Kidney (tissue), 14 donors: ENCODE measurements around the gene SYT7. TPM values are rescaled to one million over a fixed set of nuclear protein-coding genes. Genes with fewer than 3 reads are reported as not detected.

ENCODE experiments used
- DNase-seq, 5 donors: peaks; one replicate each; pipeline ENCODE4 v3.0.0-alpha.2; 2013 to 2020
- FAIRE-seq: peaks from 2 replicates; lab custom pipeline; 2012; peaks lifted over from hg19 to GRCh38; lab: Jason Lieb, UNC
- H3K27ac ChIP-seq, 2 donors: one replicate each; pipeline ENCODE4 v1.7.0; 2013; ENCODE audit warnings: low read depth in 2 of 2, low read length in 2 of 2, inconsistent platforms in 1 of 2
- H3K27me3 ChIP-seq: one replicate; pipeline ENCODE4 v1.7.1; 2013; ENCODE audit warnings: low read length, inconsistent platforms; ENCODE audit not compliant: control insufficient read depth, insufficient read depth
- H3K36me3 ChIP-seq, 3 donors: one replicate each; pipeline versions ENCODE4 v1.7.0 to v1.7.1; 2013; ENCODE audit warnings: low read length in 3 of 3, control low read depth in 1 of 3, inconsistent platforms in 1 of 3; ENCODE audit not compliant: insufficient read depth in 3 of 3, control insufficient read depth in 2 of 3
- H3K4me1 ChIP-seq, 3 donors: one replicate each; pipeline versions ENCODE4 v1.7.0 to v1.7.1; 2013; ENCODE audit warnings: low read length in 3 of 3, inconsistent platforms in 1 of 3, low read depth in 1 of 3; ENCODE audit not compliant: control insufficient read depth in 2 of 3, insufficient read depth in 2 of 3
- H3K4me3 ChIP-seq, 3 donors: one replicate each; pipeline versions ENCODE4 v1.7.0 to v1.8.1; 2013; ENCODE audit warnings: low read length in 3 of 3, control low read depth in 1 of 3, inconsistent platforms in 1 of 3
- H3K9ac ChIP-seq, 3 donors: one replicate each; pipeline versions ENCODE4 v1.7.0 to v1.7.1; 2013; ENCODE audit warnings: low read length in 3 of 3, control low read depth in 1 of 3, inconsistent platforms in 1 of 3
- H3K9me3 ChIP-seq, 3 donors: one replicate each; pipeline versions ENCODE4 v1.7.0 to v1.7.1; 2013; ENCODE audit warnings: low read length in 3 of 3, control low read depth in 1 of 3, inconsistent platforms in 1 of 3; ENCODE audit not compliant: control insufficient read depth in 2 of 3, insufficient read depth in 1 of 3
- intact Hi-C: fragments of 100-400 bp; cut with DNase I; formaldehyde crosslinking; loops from one replicate; pipeline ENCODE4 v1.11.1; 2022
- polyA plus RNA-seq: library from polyadenylated mRNA; stranded (reverse); fragments of 350-450 nt; fragmentation: Illumina TruSeq; extraction: RNeasy Lipid Tissue Mini Kit (QIAGEN cat#74804); gene quantifications from one replicate; pipeline ENCODE4 v1.2.3, GENCODE V29; 2014; ENCODE audit warnings: low read depth, low replicate concordance; ENCODE audit not compliant: insufficient read depth
- total RNA-seq: library from RNA; stranded (reverse); fragmentation: NEBNext Ultra II Directional; extraction: Animal tissue kit (Norgen Biotek cat#: 25700); gene quantifications from one replicate; pipeline ENCODE4 v1.2.1, GENCODE V29; 2021
- TF ChIP-seq, protein P1 (sequence below): IDR thresholded peaks from 3 replicates; pipeline ENCODE4 v1.5.1; 2012; ENCODE audit warnings: mild to moderate bottlenecking, moderate library complexity, borderline replicate concordance; ENCODE audit not compliant: insufficient read depth; ENCODE audit errors: extremely low read depth
- donor health status: control.
- donor health status: control.
- donor health status: control.
- donor health status: control.
- donor health status: control.
- donor health status: DM: yes; HTN: yes; CAD: no.
- donor health status: Normal renal cell carcinoma (clear cell type).

Gene SYT7
- total and polyA plus RNA-seq, 2 donors from 2014 or later = 5.7 to 6.7 TPM

DNA sequence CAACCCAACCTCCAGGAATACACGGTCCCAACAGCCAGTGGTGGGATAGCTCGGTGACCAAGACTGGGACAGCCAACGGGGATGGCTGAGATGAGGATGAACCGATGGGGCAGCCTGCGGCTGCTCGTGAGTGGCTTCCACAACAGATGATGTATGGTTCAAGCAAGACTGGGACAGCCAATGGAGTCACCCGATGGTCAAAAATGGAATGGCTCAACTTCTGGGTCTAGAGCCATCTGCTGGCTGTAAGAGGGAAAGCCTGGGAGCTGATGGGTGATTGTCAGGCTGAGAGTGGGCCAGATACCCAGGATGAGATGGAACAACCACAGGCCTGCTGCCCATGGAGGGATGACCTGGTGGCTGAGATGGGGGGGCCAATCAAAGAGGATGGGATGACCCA is 35.5 kb downstream of the SYT7 start:
- TF ChIP-seq, protein P1, sequence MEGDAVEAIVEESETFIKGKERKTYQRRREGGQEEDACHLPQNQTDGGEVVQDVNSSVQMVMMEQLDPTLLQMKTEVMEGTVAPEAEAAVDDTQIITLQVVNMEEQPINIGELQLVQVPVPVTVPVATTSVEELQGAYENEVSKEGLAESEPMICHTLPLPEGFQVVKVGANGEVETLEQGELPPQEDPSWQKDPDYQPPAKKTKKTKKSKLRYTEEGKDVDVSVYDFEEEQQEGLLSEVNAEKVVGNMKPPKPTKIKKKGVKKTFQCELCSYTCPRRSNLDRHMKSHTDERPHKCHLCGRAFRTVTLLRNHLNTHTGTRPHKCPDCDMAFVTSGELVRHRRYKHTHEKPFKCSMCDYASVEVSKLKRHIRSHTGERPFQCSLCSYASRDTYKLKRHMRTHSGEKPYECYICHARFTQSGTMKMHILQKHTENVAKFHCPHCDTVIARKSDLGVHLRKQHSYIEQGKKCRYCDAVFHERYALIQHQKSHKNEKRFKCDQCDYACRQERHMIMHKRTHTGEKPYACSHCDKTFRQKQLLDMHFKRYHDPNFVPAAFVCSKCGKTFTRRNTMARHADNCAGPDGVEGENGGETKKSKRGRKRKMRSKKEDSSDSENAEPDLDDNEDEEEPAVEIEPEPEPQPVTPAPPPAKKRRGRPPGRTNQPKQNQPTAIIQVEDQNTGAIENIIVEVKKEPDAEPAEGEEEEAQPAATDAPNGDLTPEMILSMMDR = no peak
- DNase-seq (no peak), FAIRE-seq (no peak)
- Histone ChIP-seq H3K9ac (no peak overlapping the region), H3K4me1 (no peaks in the 10 kb centered on the region), H3K36me3 (no peaks in the 10 kb centered on the region), H3K9me3 (no peaks in the 10 kb centered on the region), H3K27me3 (no peaks in the 10 kb centered on the region), H3K4me3 (no peak overlapping the region), H3K27ac (no peak overlapping the region)
- intact Hi-C loops = no loop called here

DNA sequence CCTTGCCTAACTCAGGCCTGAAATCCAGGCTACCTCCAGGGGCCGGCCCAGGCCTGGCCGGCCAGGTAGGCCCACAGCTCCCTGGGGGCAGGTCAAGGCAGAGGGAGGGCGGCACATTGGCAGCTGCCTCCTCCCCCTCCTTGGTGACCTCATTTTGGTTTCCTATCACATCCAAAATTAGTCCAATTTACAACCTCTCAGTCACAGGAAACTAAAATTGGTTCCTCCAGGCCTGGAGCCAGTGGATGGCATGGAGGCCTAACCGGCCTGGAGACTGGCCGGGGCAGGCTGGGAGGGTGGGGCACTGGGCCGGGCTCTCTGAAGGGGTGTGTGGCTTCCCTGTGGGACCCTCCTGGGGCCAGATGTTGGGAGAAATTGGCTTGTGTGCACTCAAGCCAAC is 36.4 kb downstream of the SYT7 start:
- Histone ChIP-seq H3K9ac (no peak overlapping the region), H3K9me3 (no peaks in the 10 kb centered on the region), H3K27me3 (no peaks in the 10 kb centered on the region), H3K4me1 (no peaks in the 10 kb centered on the region), H3K36me3 (no peaks in the 10 kb centered on the region), H3K27ac (no peak overlapping the region), H3K4me3 (no peak overlapping the region)
- intact Hi-C loops = no loop called here
- FAIRE-seq (no peak), DNase-seq (no peak)
- TF ChIP-seq, protein P1 = no peak

DNA sequence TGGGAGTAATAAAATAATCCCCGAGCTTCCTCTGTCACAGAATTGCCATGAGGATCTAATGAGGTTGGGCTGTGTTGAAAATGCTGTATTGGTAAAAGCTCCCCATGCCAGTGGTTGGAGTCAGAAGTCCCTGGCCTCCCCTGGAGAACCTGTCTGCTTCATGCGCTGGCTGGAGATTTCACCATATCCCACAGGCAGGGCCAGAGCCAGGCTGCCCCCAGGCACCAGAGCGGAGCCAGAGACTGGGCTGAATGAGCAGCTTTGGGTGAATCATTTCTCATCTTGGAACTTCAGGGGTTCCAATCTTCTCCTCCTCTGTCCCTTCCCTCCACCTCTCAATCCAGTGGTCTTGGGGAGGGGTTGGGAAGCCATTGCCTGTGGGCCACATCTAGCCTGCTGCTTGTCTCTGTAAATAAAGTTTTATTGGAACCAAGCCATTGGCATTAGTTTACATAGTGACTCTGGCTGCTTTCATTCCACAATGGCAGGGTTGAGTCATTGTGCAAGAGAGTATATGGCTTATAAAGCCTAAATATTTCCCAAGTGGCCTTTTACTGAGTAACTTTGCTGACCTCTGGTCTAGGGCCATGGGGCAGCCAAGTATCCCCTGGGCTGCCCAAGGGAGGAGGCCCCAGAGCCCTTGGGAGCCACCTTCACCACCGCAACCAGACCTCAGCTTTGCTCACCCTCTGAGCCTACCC is 37.1 kb downstream of the SYT7 start:
- no peaks in the 10 kb centered on the region for H3K36me3 ChIP-seq
- H3K9ac ChIP-seq = no peak overlapping the region
- DNase-seq = no peak
- no peak overlapping the region for H3K27ac ChIP-seq
- intact Hi-C loops = no loop called here
- no peaks in the 10 kb centered on the region for H3K4me1 ChIP-seq
- no peaks in the 10 kb centered on the region for H3K9me3 ChIP-seq
- no peaks in the 10 kb centered on the region for H3K27me3 ChIP-seq
- TF ChIP-seq, protein P1 = no peak
- FAIRE-seq = no peak
- H3K4me3 ChIP-seq = no peak overlapping the region

DNA sequence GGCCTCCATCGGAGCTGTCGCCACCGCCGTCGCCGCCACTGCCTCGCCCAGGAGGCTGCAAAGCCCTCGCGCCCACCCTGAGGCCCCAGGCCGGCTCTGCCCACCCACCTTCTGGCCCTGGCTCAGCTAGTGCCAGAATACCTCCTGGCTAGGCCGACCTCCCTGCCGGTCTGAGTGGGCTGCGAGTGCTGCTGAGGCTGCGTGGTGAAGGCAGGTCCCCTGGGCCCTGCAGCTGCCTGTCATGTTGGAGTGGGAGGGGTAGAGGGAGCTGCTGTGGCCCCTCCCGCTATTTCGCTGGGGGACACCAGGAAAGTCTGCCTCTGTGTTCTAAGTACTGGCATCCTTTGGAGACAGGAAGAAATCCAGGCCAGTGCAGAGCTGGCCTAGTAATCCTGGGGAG is 38.2 kb downstream of the SYT7 start:
- H3K4me1 ChIP-seq = no peaks in the 10 kb centered on the region
- no peak for DNase-seq
- H3K4me3 ChIP-seq = no peak overlapping the region
- no peak overlapping the region for H3K9ac ChIP-seq
- H3K27ac ChIP-seq = no peak overlapping the region
- TF ChIP-seq, protein P1 = no peak
- no peak for FAIRE-seq
- intact Hi-C loops = no loop called here
- no peaks in the 10 kb centered on the region for H3K27me3 ChIP-seq
- H3K36me3 ChIP-seq = no peaks in the 10 kb centered on the region
- no peaks in the 10 kb centered on the region for H3K9me3 ChIP-seq
